ENCODE measurements around the gene MAFB. TPM values are rescaled to one million over a fixed set of nuclear protein-coding genes. Genes with fewer than 3 reads are reported as not detected.

The MAFB gene
- total and polyA plus RNA-seq, 10 donors: 18.7 to 295 (median 180) TPM

DNA sequence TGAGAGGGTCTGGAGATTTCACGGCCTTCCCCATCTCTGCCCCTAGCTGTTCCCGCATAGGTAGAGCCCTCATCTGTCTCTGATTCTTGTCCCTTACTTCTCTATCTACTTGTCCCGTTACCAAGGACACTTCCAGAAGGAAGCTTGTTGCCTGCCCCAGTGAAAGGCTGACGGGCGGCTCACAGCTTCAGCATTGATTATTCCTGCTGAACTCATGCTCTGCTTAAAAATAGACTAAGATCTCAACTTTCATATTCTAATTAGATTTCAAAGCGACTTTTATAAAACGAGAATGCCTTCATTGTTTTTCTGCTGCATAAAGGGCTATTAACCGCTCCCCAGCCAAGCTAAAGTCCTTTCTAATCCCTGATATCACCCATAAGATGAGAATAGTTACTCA is 31.1 kb upstream of the MAFB start:
- intact Hi-C loops (cut with DNase I; ENCODE audit: low total_unique reads): no loop called here
- peaks cover 0 to 8% (median 0%) of the 10 kb centered on the region in 7 donors for H3K27me3 ChIP-seq (replicated peaks in 1 of 7)
- no peaks in the 10 kb centered on the region for H3K36me3 ChIP-seq
- peaks cover 0 to 5% (median 0%) of the 10 kb centered on the region in 6 donors for H3K4me1 ChIP-seq
- H3K27ac ChIP-seq: no peak overlapping the region
- no peak for DNase-seq
- H3K4me3 ChIP-seq: no peak overlapping the region
- H3K9me3 ChIP-seq: no peaks in the 10 kb centered on the region
- 75 to 90% (median 85%) methylated on average over 8 of the region's 8 CpGs for WGBS, 5 donors
- no peak for TF ChIP-seq POLR2AphosphoS5 (IDR thresholded peaks at IDR 0.05)
- TF ChIP-seq POLR2A (IDR thresholded peaks at IDR 0.05): no peak
- TF ChIP-seq, protein P1, sequence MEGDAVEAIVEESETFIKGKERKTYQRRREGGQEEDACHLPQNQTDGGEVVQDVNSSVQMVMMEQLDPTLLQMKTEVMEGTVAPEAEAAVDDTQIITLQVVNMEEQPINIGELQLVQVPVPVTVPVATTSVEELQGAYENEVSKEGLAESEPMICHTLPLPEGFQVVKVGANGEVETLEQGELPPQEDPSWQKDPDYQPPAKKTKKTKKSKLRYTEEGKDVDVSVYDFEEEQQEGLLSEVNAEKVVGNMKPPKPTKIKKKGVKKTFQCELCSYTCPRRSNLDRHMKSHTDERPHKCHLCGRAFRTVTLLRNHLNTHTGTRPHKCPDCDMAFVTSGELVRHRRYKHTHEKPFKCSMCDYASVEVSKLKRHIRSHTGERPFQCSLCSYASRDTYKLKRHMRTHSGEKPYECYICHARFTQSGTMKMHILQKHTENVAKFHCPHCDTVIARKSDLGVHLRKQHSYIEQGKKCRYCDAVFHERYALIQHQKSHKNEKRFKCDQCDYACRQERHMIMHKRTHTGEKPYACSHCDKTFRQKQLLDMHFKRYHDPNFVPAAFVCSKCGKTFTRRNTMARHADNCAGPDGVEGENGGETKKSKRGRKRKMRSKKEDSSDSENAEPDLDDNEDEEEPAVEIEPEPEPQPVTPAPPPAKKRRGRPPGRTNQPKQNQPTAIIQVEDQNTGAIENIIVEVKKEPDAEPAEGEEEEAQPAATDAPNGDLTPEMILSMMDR (IDR thresholded peaks at IDR 0.05 in 8 of 11, conservative IDR thresholded peaks at IDR 0.05 in 3 of 11): no peak

DNA sequence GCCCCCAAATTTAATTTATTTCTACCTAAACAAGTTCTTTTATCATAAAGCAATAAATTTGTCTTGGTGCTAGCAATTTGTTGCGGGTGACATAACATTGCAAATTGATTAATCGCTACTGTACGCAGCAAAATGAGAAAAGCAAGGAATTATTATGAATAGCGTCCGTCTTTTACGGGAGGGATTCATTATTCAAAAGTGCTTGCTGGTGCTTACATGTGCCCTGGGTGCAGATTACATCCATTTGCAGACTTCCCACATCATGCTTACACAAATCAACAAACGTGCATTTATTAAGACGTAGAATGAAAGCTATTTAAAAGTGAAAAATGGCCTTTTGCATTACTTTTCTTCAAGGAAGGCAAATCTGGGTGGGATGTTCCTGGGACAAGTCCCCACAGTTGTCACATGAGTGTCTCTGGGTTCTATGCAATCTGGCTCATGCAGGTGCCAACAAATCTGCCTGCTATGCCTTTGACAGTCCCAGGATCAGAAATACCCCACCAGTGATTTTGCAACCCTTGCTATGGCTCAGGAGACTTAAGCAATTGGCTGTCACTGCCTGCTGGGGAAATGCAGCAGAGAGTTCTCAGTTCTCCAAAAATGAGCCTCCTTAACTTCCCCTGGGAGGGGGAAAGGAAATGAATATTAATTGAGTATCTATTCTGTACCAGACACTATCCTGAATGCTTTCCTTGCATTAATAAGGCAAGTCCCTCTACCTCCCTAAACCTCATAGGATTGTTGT is 30.1 kb upstream of the MAFB start:
- intact Hi-C loops (cut with DNase I; ENCODE audit: low total_unique reads): no loop called here
- Histone ChIP-seq H3K27me3 (replicated peaks in 1 of 7) (peaks cover 0 to 8% (median 0%) of the 10 kb centered on the region in 7 donors), H3K36me3 (no peaks in the 10 kb centered on the region), H3K4me1 (peaks cover 0 to 5% (median 0%) of the 10 kb centered on the region in 6 donors), H3K27ac (no peak overlapping the region), H3K9me3 (no peaks in the 10 kb centered on the region), H3K4me3 (no peak overlapping the region)
- DNase-seq: no peak
- WGBS, 5 donors: 84 to 92% (median 88%) methylated on average over 8 of the region's 8 CpGs
- TF ChIP-seq POLR2AphosphoS5 (IDR thresholded peaks at IDR 0.05) (no peak), POLR2A (IDR thresholded peaks at IDR 0.05) (no peak)
- TF ChIP-seq, protein P1 (IDR thresholded peaks at IDR 0.05 in 8 of 11, conservative IDR thresholded peaks at IDR 0.05 in 3 of 11): no peak

DNA sequence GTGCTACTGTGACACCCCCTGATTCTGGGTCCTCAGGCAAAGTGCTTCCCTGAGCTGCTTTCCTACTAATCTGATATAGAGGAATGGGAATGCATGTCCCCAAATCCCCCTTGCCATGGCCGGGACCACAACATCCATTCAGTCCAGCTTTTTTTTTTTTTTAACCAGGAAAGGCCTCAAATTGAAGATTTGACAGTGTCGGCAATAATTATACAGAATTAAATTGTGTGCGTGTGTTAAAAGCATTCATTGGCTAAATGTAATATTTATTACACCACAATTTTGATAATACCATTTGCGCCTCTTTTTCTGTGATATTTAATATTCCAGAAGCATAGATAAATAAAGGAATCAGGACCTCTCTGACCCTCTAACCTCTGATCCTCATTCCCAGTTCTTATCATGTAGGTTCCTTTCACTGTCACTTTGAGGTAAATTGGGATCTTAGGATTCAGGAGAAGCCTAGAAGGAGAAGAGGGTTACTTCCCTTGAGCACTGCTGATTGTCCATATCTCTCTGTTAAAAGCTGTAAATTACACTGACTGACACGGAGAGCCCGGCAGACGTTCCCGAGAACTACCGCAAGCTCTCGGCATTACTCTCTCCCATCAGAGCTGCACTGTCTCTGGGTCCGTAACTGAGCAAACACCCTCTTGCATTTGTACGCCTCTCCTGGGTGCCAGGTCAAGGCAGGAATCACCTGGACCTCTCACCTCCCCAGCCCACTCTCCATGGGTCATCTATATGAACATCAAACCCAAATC is 29.4 kb upstream of the MAFB start:
- Histone ChIP-seq H3K27ac (no peak overlapping the region), H3K27me3 (replicated peaks in 1 of 7) (peaks cover 0 to 8% (median 0%) of the 10 kb centered on the region in 7 donors), H3K4me1 (peaks cover 0 to 5% (median 0%) of the 10 kb centered on the region in 6 donors), H3K4me3 (no peak overlapping the region), H3K36me3 (no peaks in the 10 kb centered on the region), H3K9me3 (no peaks in the 10 kb centered on the region)
- intact Hi-C loops (cut with DNase I; ENCODE audit: low total_unique reads): no loop called here
- TF ChIP-seq POLR2AphosphoS5 (IDR thresholded peaks at IDR 0.05) (no peak), POLR2A (IDR thresholded peaks at IDR 0.05) (no peak)
- TF ChIP-seq, protein P1 (IDR thresholded peaks at IDR 0.05 in 8 of 11, conservative IDR thresholded peaks at IDR 0.05 in 3 of 11): no peak
- WGBS, 5 donors: 87 to 97% (median 89%) methylated on average over 12 of the region's 12 CpGs
- no peak for DNase-seq

DNA sequence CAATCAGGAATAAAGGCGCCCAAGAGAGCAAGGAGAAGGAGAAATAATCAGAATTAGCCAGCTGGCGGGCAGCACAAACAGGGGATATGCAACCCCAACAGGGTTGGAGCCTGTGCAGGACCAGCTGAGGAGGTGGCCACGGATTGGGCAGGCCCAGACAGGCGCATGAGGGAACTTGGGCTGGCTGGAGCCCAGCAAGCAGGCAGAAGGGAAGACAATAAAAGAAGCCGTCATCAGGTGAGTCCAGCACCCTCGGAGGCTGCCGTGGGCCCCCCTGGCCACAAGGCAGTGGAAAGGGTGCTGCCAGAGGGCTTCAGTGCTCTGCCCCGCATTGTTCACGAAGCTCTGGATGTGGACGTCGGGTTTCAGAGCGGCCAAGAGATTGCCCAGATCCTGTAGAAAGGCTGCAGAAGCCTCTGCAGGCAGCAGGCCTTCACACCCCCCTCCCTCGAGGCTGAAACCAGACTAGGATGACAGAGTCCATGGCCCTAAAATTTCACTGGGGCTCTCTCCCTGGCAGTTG is 28.4 kb upstream of the MAFB start:
- WGBS, 5 donors: 83 to 91% (median 86%) methylated on average over 13 of the region's 13 CpGs
- Histone ChIP-seq H3K27me3 (replicated peaks in 1 of 7) (peaks cover 0 to 16% (median 0%) of the 10 kb centered on the region in 7 donors), H3K27ac (no peak overlapping the region), H3K4me1 (peaks cover 0 to 5% (median 0%) of the 10 kb centered on the region in 6 donors), H3K4me3 (no peak overlapping the region), H3K9me3 (no peaks in the 10 kb centered on the region), H3K36me3 (no peaks in the 10 kb centered on the region)
- no peak for TF ChIP-seq POLR2AphosphoS5 (IDR thresholded peaks at IDR 0.05)
- TF ChIP-seq, protein P1 (IDR thresholded peaks at IDR 0.05 in 8 of 11, conservative IDR thresholded peaks at IDR 0.05 in 3 of 11): no peak
- TF ChIP-seq POLR2A (IDR thresholded peaks at IDR 0.05): no peak
- no peak for DNase-seq
- intact Hi-C loops (cut with DNase I; ENCODE audit: low total_unique reads): no loop called here
